Neural cell (in vitro differentiated cells): Measurements from ENCODE around the gene GCK.

Source experiments
- CTCF ChIP-seq: fragments of 450-650 bp; IDR thresholded peaks from 2 replicates; pipeline ENCODE4 v1.5.1; 2014; ENCODE audit warnings: antibody characterized with exemption, mild to moderate bottlenecking, moderate library complexity; ENCODE audit not compliant: poor library complexity, severe bottlenecking
- EZH2 ChIP-seq: fragments of 200-600, 300-800 bp; shearing (Covaris generic), sonication (generic); IDR thresholded peaks from 2 replicates; pipeline ENCODE4 v1.6.1; 2014; ENCODE audit warnings: antibody characterized with exemption, low read length, borderline replicate concordance, mild to moderate bottlenecking; ENCODE audit not compliant: insufficient read depth, poor library complexity, severe bottlenecking
- POLR2AphosphoS5 ChIP-seq: IDR thresholded peaks from 2 replicates; pipeline ENCODE4 v1.6.1; 2012
- SMC3 ChIP-seq: fragments of 450-650 bp; conservative IDR thresholded peaks from 2 replicates; pipeline ENCODE4 v1.6.1; 2014; ENCODE audit warnings: antibody characterized with exemption, mild to moderate bottlenecking, moderate library complexity; ENCODE audit not compliant: poor library complexity
- TAF1 ChIP-seq: IDR thresholded peaks from 2 replicates; pipeline ENCODE4 v1.6.1; 2012; ENCODE audit warnings: low read depth

DNA sequence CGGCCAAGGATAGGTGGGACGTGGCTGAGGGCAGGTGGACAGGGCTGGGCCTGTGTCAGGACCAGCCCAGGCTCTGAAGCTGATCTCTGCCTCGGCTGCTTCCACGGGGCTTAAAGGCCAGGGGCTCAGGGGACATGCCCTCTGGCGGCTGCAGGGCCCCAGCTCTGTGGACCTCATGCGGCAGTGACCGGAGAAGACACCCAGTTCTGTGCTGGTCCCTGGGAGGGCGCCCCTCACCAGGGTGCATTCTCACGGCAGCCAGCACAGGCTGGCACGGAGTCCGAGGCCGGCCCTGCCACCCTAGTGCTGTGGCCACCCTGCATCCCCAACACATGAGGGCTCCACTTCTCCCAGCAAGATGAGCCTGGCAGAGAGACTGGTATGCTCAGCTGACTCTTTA lies 41.8 kb upstream of the GCK start:
- TF ChIP-seq CTCF (no peak), SMC3 (no peak), EZH2 (no peak), TAF1 (no peak), POLR2AphosphoS5 (no peak)
